ENCODE results near the gene RAB3GAP2.
A peak's percentile ranks its signal among the peaks of the same experiment; 100 is the strongest.

Gene RAB3GAP2

DNA sequence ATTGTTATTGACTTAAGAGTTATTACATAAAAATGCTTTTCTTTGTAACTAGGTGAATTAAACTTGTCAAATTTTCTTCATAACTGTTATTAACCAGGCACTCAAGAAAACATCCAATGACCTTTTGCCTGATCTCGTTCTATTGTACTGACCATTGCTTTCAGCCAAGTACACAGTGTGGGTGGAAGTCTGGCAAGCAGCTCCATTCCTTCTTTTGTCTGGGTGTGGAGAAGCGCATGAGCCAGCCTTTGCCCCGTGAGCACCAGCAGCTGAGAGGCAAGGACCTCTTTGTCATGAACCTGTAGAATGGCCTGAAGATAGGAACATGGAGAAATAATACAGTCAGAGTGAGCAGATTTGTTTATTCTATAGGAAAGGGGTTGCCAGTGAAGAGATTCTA lies 120.8 kb downstream of the RAB3GAP2 start:
- Histone ChIP-seq H3K9me3 (ENCODE audit: control insufficient read depth, low read length) (no peaks in the 10 kb centered on the region), H3K36me3 (ENCODE audit: control insufficient read depth, insufficient read depth, low read length) (peaks cover 6% of the 10 kb centered on the region), H3K4me3 (ENCODE audit: low read length) (no peak overlapping the region), H3K9ac (ENCODE audit: low read length) (no peak overlapping the region), H3K27me3 (ENCODE audit: control insufficient read depth, insufficient read depth, low read length) (no peaks in the 10 kb centered on the region), H3K4me1 (ENCODE audit: control insufficient read depth, insufficient read depth, low read length) (peaks cover 11% of the 10 kb centered on the region)

DNA sequence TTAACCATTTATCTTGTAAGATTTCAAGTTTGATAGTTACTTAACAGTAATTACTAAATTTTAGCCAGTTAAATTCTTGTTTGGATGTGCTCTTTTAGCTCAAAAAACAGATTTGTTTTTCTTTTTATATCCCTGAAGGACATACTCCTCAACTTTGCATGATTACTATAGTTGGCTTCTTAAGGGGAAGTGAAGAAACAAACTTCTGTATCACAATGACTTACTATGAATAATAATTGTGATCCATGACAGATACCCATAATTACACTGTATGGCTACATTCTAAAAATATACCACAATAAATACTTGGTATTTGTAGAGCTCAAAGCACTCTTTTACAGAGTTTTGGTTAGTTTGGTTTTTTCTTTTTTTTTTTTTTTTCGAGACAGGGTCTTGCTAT lies 122.5 kb downstream of the RAB3GAP2 start:
- H3K4me3 ChIP-seq (ENCODE audit: low read length) = no peak overlapping the region
- no peak overlapping the region for H3K9ac ChIP-seq (ENCODE audit: low read length)
- no peaks in the 10 kb centered on the region for H3K9me3 ChIP-seq (ENCODE audit: control insufficient read depth, low read length)
- peaks cover 11% of the 10 kb centered on the region for H3K4me1 ChIP-seq (ENCODE audit: control insufficient read depth, insufficient read depth, low read length)
- H3K36me3 ChIP-seq (ENCODE audit: control insufficient read depth, insufficient read depth, low read length) = no peaks in the 10 kb centered on the region
- no peaks in the 10 kb centered on the region for H3K27me3 ChIP-seq (ENCODE audit: control insufficient read depth, insufficient read depth, low read length)

DNA sequence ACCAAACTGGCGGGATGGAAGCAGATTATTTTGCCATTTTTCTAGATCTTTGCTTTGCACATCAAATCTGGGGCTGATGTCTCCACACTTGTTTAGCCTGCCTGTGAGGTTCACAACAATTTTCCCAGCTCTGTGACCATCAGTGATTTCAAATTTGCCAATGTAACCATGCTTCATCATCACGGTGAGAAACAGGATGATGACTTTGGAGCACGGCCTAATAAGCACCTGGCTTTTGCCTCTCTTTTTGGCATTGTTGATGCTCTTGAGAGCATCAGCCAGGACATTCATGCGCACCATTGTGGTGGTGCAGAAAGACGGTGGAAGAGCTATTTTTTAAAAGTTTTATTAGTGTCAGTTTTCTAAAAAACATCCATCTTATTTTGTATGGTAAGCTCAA lies 128.2 kb downstream of the RAB3GAP2 start:
- H3K4me3 ChIP-seq (ENCODE audit: low read length) = no peak overlapping the region
- H3K27me3 ChIP-seq (ENCODE audit: control insufficient read depth, insufficient read depth, low read length) = no peaks in the 10 kb centered on the region
- H3K9ac ChIP-seq (ENCODE audit: low read length) = no peak overlapping the region
- H3K36me3 ChIP-seq (ENCODE audit: control insufficient read depth, insufficient read depth, low read length) = no peaks in the 10 kb centered on the region
- H3K9me3 ChIP-seq (ENCODE audit: control insufficient read depth, low read length) = no peaks in the 10 kb centered on the region
- no peaks in the 10 kb centered on the region for H3K4me1 ChIP-seq (ENCODE audit: control insufficient read depth, insufficient read depth, low read length)

DNA sequence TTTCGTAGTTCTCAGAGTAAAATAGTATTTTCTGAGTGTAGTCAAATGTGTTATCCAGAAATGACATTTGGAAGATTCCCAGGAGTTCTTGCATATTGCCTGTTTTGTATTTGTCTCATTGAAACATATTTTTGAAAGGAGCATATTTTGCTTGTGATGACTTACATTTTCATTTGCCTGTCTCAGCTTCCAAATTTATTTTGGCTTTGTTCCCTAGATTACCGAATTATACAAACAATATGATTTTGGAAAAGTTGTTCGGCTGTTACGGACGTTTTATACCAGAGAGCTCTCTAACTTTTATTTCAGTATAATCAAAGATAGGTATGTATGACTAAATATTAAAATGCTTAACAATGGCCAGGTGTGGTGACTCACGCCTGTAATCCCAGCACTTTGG lies 132.3 kb downstream of the RAB3GAP2 start:
- H3K4me3 ChIP-seq (ENCODE audit: low read length) = no peak overlapping the region
- H3K9ac ChIP-seq (ENCODE audit: low read length) = no peak overlapping the region
- no peaks in the 10 kb centered on the region for H3K9me3 ChIP-seq (ENCODE audit: control insufficient read depth, low read length)
- no peaks in the 10 kb centered on the region for H3K4me1 ChIP-seq (ENCODE audit: control insufficient read depth, insufficient read depth, low read length)
- H3K36me3 ChIP-seq (ENCODE audit: control insufficient read depth, insufficient read depth, low read length) = no peaks in the 10 kb centered on the region
- H3K27me3 ChIP-seq (ENCODE audit: control insufficient read depth, insufficient read depth, low read length) = no peaks in the 10 kb centered on the region

DNA sequence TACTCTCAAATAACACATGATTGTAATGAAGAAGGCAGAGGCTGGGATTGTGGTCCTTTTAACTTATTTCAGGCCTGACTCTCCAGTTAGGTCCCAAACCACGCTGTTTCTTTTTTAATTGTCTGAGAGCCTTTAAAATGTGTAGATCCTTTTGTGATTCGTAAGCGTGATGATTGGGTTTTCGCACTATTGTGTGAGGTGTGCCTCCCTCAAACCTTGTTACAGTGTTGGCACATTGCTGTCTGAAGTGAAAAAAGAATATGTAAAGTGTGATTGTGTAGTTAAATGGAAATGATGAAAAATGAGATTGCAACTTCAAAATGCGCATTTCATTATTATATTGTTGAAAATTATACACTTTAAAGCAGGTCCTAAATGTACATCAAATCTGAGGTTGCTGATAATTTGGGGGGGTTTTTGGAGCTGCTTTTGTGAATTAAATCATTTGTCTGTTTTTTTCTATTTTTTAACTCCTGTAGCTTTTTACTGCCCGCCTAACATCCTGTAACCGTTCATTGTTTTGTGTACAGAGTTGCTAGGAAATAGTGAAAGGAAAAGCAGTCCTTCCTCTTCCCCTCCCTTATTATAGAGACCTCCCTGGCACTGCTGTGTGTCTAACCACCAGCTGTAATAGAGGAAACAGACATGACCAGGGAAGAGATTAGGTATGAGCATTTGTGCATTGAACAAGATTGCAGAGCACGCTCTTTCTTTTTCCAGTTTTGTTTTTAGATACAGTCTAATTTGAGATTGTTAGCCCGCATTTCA lies 135.1 kb downstream of the RAB3GAP2 start:
- Histone ChIP-seq H3K4me3 (ENCODE audit: low read length) (no peak overlapping the region), H3K9ac (ENCODE audit: low read length) (no peak overlapping the region), H3K36me3 (ENCODE audit: control insufficient read depth, insufficient read depth, low read length) (no peaks in the 10 kb centered on the region), H3K4me1 (ENCODE audit: control insufficient read depth, insufficient read depth, low read length) (no peaks in the 10 kb centered on the region), H3K9me3 (ENCODE audit: control insufficient read depth, low read length) (no peaks in the 10 kb centered on the region), H3K27me3 (ENCODE audit: control insufficient read depth, insufficient read depth, low read length) (no peaks in the 10 kb centered on the region)

DNA sequence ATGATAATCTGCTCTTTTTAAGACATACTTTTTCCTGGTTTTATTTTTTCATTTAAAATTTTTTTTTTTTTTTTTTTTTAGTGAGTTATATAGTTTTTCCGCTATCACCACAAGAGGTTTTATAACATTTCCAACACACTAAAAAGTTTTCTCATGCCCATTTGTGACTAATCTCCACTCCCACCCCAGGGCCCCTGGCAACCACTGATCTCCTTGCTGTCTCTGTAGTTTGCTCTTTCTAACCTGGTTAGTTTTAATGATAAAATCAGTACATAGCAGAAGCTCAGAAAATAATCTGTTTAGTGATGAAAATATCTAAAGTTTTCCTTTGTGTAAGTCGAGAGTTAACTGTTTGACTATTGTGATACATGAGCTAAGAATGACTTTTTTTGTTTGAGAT lies 136.5 kb downstream of the RAB3GAP2 start:
- Histone ChIP-seq H3K9ac (ENCODE audit: low read length) (no peak overlapping the region), H3K4me3 (ENCODE audit: low read length) (no peak overlapping the region), H3K4me1 (ENCODE audit: control insufficient read depth, insufficient read depth, low read length) (no peaks in the 10 kb centered on the region), H3K36me3 (ENCODE audit: control insufficient read depth, insufficient read depth, low read length) (no peaks in the 10 kb centered on the region), H3K9me3 (ENCODE audit: control insufficient read depth, low read length) (no peaks in the 10 kb centered on the region), H3K27me3 (ENCODE audit: control insufficient read depth, insufficient read depth, low read length) (no peaks in the 10 kb centered on the region)

DNA sequence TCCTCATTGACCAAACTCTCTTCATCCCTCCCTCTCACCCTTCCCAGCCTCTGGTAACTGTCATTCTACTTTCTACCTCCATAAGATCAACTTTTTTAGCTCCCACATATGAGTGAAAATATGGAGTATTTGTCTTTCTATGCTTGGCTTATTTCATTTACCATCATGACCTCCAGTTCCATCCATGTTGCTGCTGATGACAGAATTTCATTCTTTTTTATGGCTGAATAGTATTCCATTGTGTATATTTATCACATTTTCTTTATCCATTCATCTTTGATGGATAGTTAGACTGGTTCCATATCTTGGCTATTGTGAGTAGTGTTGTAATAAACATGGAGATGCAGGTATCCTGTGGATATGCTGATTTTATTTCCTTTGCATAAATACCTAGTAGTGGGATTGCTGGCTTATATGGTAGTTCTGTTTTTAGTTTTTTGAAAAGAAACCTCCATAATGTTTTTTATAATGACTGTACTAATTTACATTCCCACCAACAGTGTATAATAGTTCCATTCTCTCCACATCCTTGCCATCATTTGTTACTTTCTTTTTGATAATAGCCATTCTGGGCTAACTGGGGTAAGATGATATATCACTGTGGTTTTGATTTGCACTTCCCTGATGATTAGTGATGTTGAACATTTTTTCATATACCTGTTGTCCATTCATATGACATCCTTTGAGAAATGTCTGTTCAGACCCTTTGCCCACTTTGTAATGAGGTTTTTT lies 142.6 kb downstream of the RAB3GAP2 start:
- Histone ChIP-seq H3K36me3 (ENCODE audit: control insufficient read depth, insufficient read depth, low read length) (no peaks in the 10 kb centered on the region), H3K4me1 (ENCODE audit: control insufficient read depth, insufficient read depth, low read length) (no peaks in the 10 kb centered on the region), H3K9me3 (ENCODE audit: control insufficient read depth, low read length) (no peaks in the 10 kb centered on the region), H3K9ac (ENCODE audit: low read length) (no peak overlapping the region), H3K27me3 (ENCODE audit: control insufficient read depth, insufficient read depth, low read length) (no peaks in the 10 kb centered on the region), H3K4me3 (ENCODE audit: low read length) (no peak overlapping the region)

DNA sequence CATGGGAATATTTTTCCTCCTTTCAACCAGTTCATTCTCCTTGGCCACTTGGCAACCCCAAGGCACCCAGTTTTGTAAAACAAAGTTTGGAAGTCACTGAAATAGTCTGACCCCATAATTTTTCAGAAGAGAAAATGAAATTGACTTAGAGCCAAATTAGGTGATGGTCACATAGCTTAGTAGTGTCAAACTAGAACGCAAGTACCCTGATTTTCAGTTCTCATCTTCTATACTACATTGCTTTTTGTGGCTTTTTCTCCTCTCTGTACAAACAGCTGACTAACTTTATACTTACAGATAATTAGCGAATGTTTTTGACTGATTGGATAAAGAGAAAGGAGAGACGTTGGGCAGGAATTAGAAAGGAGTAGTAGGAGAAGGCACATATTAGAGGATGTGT lies 145.2 kb downstream of the RAB3GAP2 start:
- no peaks in the 10 kb centered on the region for H3K36me3 ChIP-seq (ENCODE audit: control insufficient read depth, insufficient read depth, low read length)
- no peak overlapping the region for H3K9ac ChIP-seq (ENCODE audit: low read length)
- H3K4me3 ChIP-seq (ENCODE audit: low read length) = no peak overlapping the region
- H3K27me3 ChIP-seq (ENCODE audit: control insufficient read depth, insufficient read depth, low read length) = no peaks in the 10 kb centered on the region
- peaks cover 6% of the 10 kb centered on the region for H3K4me1 ChIP-seq (ENCODE audit: control insufficient read depth, insufficient read depth, low read length)
- no peaks in the 10 kb centered on the region for H3K9me3 ChIP-seq (ENCODE audit: control insufficient read depth, low read length)

DNA sequence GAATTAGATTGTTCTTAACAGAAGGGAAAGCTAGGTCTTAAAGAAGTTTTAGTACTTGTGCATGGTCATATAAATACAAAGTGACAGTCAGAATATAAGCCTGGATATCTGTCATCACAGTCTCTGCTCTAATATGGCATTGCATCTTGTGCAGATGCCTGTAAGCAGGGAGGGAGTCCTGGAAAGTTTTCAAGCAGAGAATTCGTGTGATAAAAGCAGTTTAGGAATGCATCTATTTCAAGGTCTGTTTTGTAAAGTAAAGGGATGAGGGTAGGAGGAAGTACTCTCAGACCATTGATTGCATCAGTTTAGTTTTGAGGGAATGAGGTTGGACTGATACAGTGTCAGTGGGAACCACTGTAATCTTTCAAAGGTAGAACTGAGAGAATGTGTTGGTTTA lies 147.7 kb downstream of the RAB3GAP2 start:
- Histone ChIP-seq H3K9me3 (ENCODE audit: control insufficient read depth, low read length) (no peaks in the 10 kb centered on the region), H3K36me3 (ENCODE audit: control insufficient read depth, insufficient read depth, low read length) (no peaks in the 10 kb centered on the region), H3K4me3 (ENCODE audit: low read length) (no peak overlapping the region), H3K4me1 (ENCODE audit: control insufficient read depth, insufficient read depth, low read length) (peaks cover 11% of the 10 kb centered on the region), H3K9ac (ENCODE audit: low read length) (no peak overlapping the region), H3K27me3 (ENCODE audit: control insufficient read depth, insufficient read depth, low read length) (no peaks in the 10 kb centered on the region)

DNA sequence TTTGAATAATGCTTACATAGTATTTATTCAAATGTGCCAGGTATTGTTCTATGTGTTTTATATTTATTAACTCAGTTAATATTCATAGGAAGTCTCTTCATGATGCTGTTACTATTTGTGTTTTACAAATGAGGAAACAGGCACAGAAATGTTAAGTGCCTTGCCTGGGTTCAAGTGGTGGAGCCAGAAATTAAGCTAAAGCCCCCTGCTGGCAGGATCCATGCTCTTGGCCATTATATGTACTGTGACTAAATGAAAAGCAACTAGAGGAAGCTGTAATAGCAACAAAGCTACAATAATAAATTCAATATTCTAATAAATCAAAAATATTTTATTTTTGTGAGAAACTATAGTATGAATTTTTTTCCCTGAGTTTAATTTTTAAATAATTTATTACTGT lies 148.4 kb downstream of the RAB3GAP2 start:
- Histone ChIP-seq H3K4me3 (ENCODE audit: low read length) (no peak overlapping the region), H3K36me3 (ENCODE audit: control insufficient read depth, insufficient read depth, low read length) (no peaks in the 10 kb centered on the region), H3K27me3 (ENCODE audit: control insufficient read depth, insufficient read depth, low read length) (no peaks in the 10 kb centered on the region), H3K4me1 (ENCODE audit: control insufficient read depth, insufficient read depth, low read length) (peaks cover 11% of the 10 kb centered on the region), H3K9me3 (ENCODE audit: control insufficient read depth, low read length) (no peaks in the 10 kb centered on the region), H3K9ac (ENCODE audit: low read length) (no peak overlapping the region)

DNA sequence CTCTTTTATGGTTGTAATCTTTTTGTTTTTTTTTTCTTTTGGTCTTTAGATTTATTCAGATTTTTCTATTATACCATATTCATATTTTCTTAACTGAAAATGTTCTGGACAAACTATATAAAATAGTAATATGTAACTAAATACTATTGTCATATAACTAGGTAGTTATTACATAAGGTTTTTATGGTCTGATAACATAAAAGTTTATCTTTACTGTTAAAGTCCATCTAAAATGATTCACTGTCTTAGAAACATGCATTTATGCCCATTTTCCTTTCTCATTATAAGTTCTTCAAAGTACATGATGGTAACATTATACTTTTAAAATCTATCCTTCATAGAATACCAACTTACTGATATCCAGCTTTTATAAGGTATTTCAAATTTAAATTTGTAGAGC lies 149.2 kb downstream of the RAB3GAP2 start:
- Histone ChIP-seq H3K9me3 (ENCODE audit: control insufficient read depth, low read length) (no peaks in the 10 kb centered on the region), H3K4me3 (ENCODE audit: low read length) (no peak overlapping the region), H3K36me3 (ENCODE audit: control insufficient read depth, insufficient read depth, low read length) (no peaks in the 10 kb centered on the region), H3K27me3 (ENCODE audit: control insufficient read depth, insufficient read depth, low read length) (no peaks in the 10 kb centered on the region), H3K9ac (ENCODE audit: low read length) (no peak overlapping the region), H3K4me1 (ENCODE audit: control insufficient read depth, insufficient read depth, low read length) (peaks cover 11% of the 10 kb centered on the region)

DNA sequence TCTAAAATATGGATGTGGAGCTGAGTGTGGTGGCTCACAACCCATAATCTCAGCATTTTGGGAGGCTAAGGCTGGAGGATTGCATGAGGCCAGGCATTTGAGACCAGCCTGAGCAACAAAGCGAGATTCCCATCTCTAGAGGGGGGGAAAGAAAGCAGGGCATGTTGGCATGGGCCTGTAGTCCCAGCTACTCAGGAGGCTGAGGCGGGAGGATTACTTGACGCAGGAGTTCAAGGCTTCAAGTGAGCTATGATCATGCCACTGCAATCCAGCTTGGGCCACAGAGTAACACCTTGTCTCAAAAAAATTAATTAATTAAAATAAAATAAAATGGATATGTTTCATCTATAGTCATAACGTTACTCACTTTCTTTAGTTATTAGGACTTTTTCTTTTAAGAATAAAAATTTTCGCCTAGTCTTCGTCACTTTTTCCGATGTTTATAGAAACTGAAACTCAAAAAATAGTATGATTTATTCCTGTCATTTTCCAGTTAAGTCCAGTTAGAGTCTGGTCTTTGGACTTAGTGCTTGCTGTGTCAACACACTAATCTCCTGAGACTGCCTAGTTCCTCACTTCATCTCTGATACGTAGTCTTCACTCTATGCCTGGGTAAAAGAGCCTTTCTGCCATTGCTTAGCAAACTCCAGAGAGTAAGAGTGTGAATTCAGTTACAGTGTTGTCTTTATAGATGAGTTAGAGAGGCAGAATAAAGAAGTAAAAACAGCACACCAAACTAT lies 150.3 kb downstream of the RAB3GAP2 start:
- H3K9ac ChIP-seq (ENCODE audit: low read length) = peak overlapping the region; percentile 61
- no peak overlapping the region for H3K4me3 ChIP-seq (ENCODE audit: low read length)

More for the DNA sequence above, 150.3 kb downstream of the RAB3GAP2 start:
- Histone ChIP-seq H3K9me3 (ENCODE audit: control insufficient read depth, low read length) (no peaks in the 10 kb centered on the region), H3K4me1 (ENCODE audit: control insufficient read depth, insufficient read depth, low read length) (peaks cover 11% of the 10 kb centered on the region), H3K36me3 (ENCODE audit: control insufficient read depth, insufficient read depth, low read length) (no peaks in the 10 kb centered on the region), H3K27me3 (ENCODE audit: control insufficient read depth, insufficient read depth, low read length) (no peaks in the 10 kb centered on the region)
